ENCODE measurements around the gene SBNO2. TPM values are rescaled to one million over a fixed set of nuclear protein-coding genes. Genes with fewer than 3 reads are reported as not detected.

Gene SBNO2
- total and polyA plus RNA-seq, 2 experiments from 2014 or later, result 6.9 to 35.4 TPM

DNA sequence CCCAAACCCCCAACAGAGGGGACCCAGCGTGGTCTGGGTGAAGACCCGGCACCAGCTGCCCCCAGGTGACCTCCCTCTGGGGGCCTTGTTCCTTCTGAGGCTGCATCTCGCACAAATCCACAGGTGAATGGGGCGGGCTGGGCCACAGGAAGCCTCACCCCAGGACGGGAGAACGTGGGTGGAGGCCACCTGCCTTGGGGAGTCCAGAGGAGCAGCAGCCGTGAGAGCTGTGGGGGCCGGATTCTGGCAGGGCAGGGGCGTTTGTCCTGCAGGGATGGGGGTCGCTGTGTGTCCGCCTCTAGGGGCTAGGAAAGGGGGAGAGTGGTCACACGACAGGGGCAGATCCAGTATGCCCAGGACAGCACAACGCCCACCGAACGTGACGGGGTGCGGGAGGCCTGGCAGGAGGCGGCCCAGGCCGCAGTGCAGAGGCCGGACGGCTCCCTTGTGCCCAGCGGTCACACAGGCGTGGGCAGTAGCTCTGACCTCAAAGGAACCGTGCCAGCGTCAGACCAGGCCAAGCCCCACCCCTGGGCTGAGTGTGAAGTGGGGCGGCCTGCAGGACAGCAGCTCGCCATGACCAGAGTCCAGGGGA lies 85.6 kb downstream of the SBNO2 start:
- Histone ChIP-seq H3K9me2 (ENCODE audit: insufficient read depth) (no peaks in the 10 kb centered on the region), H3K79me2 (replicated peaks; ENCODE audit: insufficient read depth) (peaks cover 7% of the 10 kb centered on the region), H3K4me3 (no peak overlapping the region), H3K4me2 (no peak overlapping the region), H2AFZ (no peak overlapping the region), H3K27me3 (ENCODE audit: insufficient read depth) (no peaks in the 10 kb centered on the region), H3F3A (replicated peaks; ENCODE audit: low read depth) (peaks cover 26% of the 10 kb centered on the region; the same call in 1 of the 2 replicates), H3K36me3 (ENCODE audit: insufficient read depth) (peaks cover 9% of the 10 kb centered on the region; the same call in 1 of the 2 replicates), H4K20me1 (replicated peaks; ENCODE audit: insufficient read depth) (peaks cover 9% of the 10 kb centered on the region), H3K27ac (ENCODE audit: low read depth) (no peak overlapping the region), H3K4me1 (ENCODE audit: insufficient read depth) (no peaks in the 10 kb centered on the region)
- no peak for DNase-seq (ENCODE audit: low spot score)
- peaks cover 17% of the 10 kb centered on the region for H3K27me3 Mint-ChIP-seq (ENCODE audit: insufficient read depth, low read depth, poor library complexity)
- TF ChIP-seq ETS1 (IDR thresholded peaks at IDR 0.05) (no peak), POLR2AphosphoS5 (IDR thresholded peaks at IDR 0.05; ENCODE audit: low read depth) (peak; percentile 24; the same call in 1 of the 2 replicates), JUNB (IDR thresholded peaks at IDR 0.05; ENCODE audit: unreplicated experiment) (no peak)
- no peak for ATAC-seq
- no peaks in the 10 kb centered on the region; the same call in 2 of the 3 replicates for H3K9me3 Mint-ChIP-seq
- H3K4me3 Mint-ChIP-seq, result no peak overlapping the region
- H3K36me3 Mint-ChIP-seq (ENCODE audit: low read depth), result peaks cover 56% of the 10 kb centered on the region
- H3K27ac Mint-ChIP-seq, result no peak overlapping the region
- peaks cover under 1% of the 10 kb centered on the region; the same call in 1 of the 3 replicates for H3K4me1 Mint-ChIP-seq

GRCh38 chr19:1087813-1088415 lies 86.2 kb downstream of the SBNO2 start:
- Histone ChIP-seq H3K27me3 (ENCODE audit: insufficient read depth) (no peaks in the 10 kb centered on the region), H4K20me1 (replicated peaks; ENCODE audit: insufficient read depth) (peaks cover 9% of the 10 kb centered on the region), H3K4me3 (no peak overlapping the region), H3K36me3 (ENCODE audit: insufficient read depth) (peaks cover 9% of the 10 kb centered on the region; the same call in 1 of the 2 replicates), H2AFZ (no peak overlapping the region), H3K79me2 (replicated peaks; ENCODE audit: insufficient read depth) (peaks cover 1% of the 10 kb centered on the region), H3K27ac (ENCODE audit: low read depth) (0 out of 2 replicates have a peak overlapping the region, but pooled peaks have one; percentile 45), H3K9me2 (ENCODE audit: insufficient read depth) (no peaks in the 10 kb centered on the region), H3K4me1 (ENCODE audit: insufficient read depth) (no peaks in the 10 kb centered on the region), H3F3A (replicated peaks; ENCODE audit: low read depth) (peaks cover 32% of the 10 kb centered on the region; the same call in 1 of the 2 replicates), H3K4me2 (no peak overlapping the region)
- ATAC-seq (no peak), DNase-seq (ENCODE audit: low spot score) (no peak)
- Mint-ChIP-seq H3K36me3 (ENCODE audit: low read depth) (peaks cover 56% of the 10 kb centered on the region), H3K9me3 (no peaks in the 10 kb centered on the region; the same call in 2 of the 3 replicates), H3K4me1 (no peaks in the 10 kb centered on the region), H3K27ac (no peak overlapping the region), H3K4me3 (no peak overlapping the region; the same call in 2 of the 3 replicates), H3K27me3 (ENCODE audit: insufficient read depth, low read depth, poor library complexity) (peaks cover 16% of the 10 kb centered on the region)
- no peak for TF ChIP-seq ZNF114 (CRISPR knock-in tag; IDR thresholded peaks at IDR 0.05)
- TF ChIP-seq ZNF331 (CRISPR knock-in tag; IDR thresholded peaks at IDR 0.05; ENCODE audit: low read depth), result no peak
- TF ChIP-seq EZH2 (IDR thresholded peaks at IDR 0.05; ENCODE audit: low read depth, unreplicated experiment), result no peak

DNA sequence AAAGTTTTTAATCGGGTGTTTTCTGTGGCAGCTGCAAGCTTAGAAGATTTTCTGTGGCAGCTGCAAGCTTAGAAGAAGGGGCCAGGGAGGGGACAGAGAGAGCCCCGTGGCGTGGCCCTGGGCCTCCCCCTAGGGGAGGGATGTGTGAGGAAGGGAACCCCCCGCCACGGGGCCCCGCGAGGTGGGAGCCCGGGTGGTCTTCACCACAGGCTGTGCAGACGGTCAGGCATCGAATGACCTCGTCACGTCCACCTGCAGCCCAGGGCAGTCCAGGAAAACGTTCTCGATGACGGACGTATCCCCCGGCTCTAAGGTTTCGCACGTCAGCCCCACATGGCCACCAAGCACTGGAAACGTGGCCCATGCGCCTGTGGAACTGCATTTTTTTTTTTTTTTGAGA lies 87.5 kb downstream of the SBNO2 start:
- ATAC-seq (no peak), DNase-seq (ENCODE audit: low spot score) (no peak)
- no peaks in the 10 kb centered on the region; the same call in 1 of the 2 replicates for H3K36me3 ChIP-seq (ENCODE audit: insufficient read depth)
- no peaks in the 10 kb centered on the region for H3K27me3 ChIP-seq (ENCODE audit: insufficient read depth)
- Mint-ChIP-seq H3K27me3 (ENCODE audit: insufficient read depth, low read depth, poor library complexity) (peaks cover 19% of the 10 kb centered on the region), H3K27ac (no peak overlapping the region), H3K4me1 (no peaks in the 10 kb centered on the region), H3K9me3 (no peaks in the 10 kb centered on the region; the same call in 2 of the 3 replicates), H3K4me3 (no peak overlapping the region), H3K36me3 (ENCODE audit: low read depth) (peaks cover 50% of the 10 kb centered on the region)
- H2AFZ ChIP-seq, result no peak overlapping the region
- peak overlapping the region; percentile 69 for H3K27ac ChIP-seq (ENCODE audit: low read depth)
- no peaks in the 10 kb centered on the region for H3K9me2 ChIP-seq (ENCODE audit: insufficient read depth)
- H4K20me1 ChIP-seq (replicated peaks; ENCODE audit: insufficient read depth), result peaks cover 3% of the 10 kb centered on the region; the same call in 1 of the 2 replicates
- H3K4me1 ChIP-seq (ENCODE audit: insufficient read depth), result no peaks in the 10 kb centered on the region
- H3K4me3 ChIP-seq, result no peak overlapping the region
- no peak overlapping the region for H3K4me2 ChIP-seq
- TF ChIP-seq POLR2AphosphoS5 (IDR thresholded peaks at IDR 0.05; ENCODE audit: low read depth) (peak; percentile 18; the same call in 1 of the 2 replicates), EZH2 (IDR thresholded peaks at IDR 0.05; ENCODE audit: low read depth, unreplicated experiment) (no peak)
- peaks cover 34% of the 10 kb centered on the region; the same call in 1 of the 2 replicates for H3F3A ChIP-seq (replicated peaks; ENCODE audit: low read depth)
- no peaks in the 10 kb centered on the region for H3K79me2 ChIP-seq (replicated peaks; ENCODE audit: insufficient read depth)

Measured in GM23338 (cell line).